ENCODE measurements around the gene NFIX. TPM values are rescaled to one million over a fixed set of nuclear protein-coding genes. Genes with fewer than 3 reads are reported as not detected.
A peak's percentile ranks its signal among the peaks of the same experiment; 100 is the strongest.

NFIX gene
- total and polyA plus RNA-seq, 9 donors, result 30.3 to 256 (median 217) TPM

- WGBS, 3 donors, result 9 to 15% (median 12%) methylated on average over 11 of the region's 11 CpGs
- DNase-seq, result peak in 3 of 5 donors; percentile 54 to 79 (median 56)
- intact Hi-C loops (cut with DNase I), result loop anchor here in 2 of 4 donors (5.0 to 10.0 kb wide), 3 partner anchors 32 to 50 kb away; no protein-coding TSS in a partner anchor
Observed at GRCh38 chr19:13054626-13055212, 59.4 kb downstream of the NFIX start.

GRCh38 chr19:13055213-13056051, 60.2 kb downstream of the NFIX start:
- TF ChIP-seq CTCF (IDR thresholded peaks at IDR 0.05) (peak in 1 of 3 donors; percentile 35), POLR2A (IDR thresholded peaks at IDR 0.05) (no peak), EP300 (IDR thresholded peaks at IDR 0.05) (peak; percentile 36)
- H3K27ac ChIP-seq, result peak overlapping the region; percentile 91 to 95
- no peaks in the 10 kb centered on the region for H3K9me3 ChIP-seq
- 7 to 12% (median 7%) methylated on average over 27 to 29 of the region's 29 CpGs for WGBS, 3 donors
- no peaks in the 10 kb centered on the region for H3K27me3 ChIP-seq
- peak; percentile 88 to 94 (median 93) for DNase-seq
- no peaks in the 10 kb centered on the region for H3K36me3 ChIP-seq
- peak overlapping the region; percentile 22 for H3K4me3 ChIP-seq
- intact Hi-C loops (cut with DNase I), result loop anchor here in 1 of 4 donors (5.0 to 10.0 kb wide), 2 partner anchors 33 to 51 kb away; no protein-coding TSS in a partner anchor
- peaks cover 68% of the 10 kb centered on the region for H3K4me1 ChIP-seq (ENCODE audit: insufficient read depth)

More at GRCh38 chr19:13054626-13055212, 59.4 kb downstream of the NFIX start:
- Histone ChIP-seq H3K27ac (peak overlapping the region; percentile 91 to 95), H3K27me3 (no peaks in the 10 kb centered on the region), H3K36me3 (no peaks in the 10 kb centered on the region), H3K9me3 (no peaks in the 10 kb centered on the region), H3K4me3 (peak overlapping the region; percentile 22), H3K4me1 (ENCODE audit: insufficient read depth) (peaks cover 62% of the 10 kb centered on the region)
- TF ChIP-seq POLR2A (IDR thresholded peaks at IDR 0.05), result no peak
- no peak for TF ChIP-seq EP300 (IDR thresholded peaks at IDR 0.05)
- TF ChIP-seq CTCF (IDR thresholded peaks at IDR 0.05), result no peak

- Histone ChIP-seq H3K36me3 (no peaks in the 10 kb centered on the region), H3K4me3 (peak overlapping the region; percentile 22), H3K4me1 (ENCODE audit: insufficient read depth) (peaks cover 69% of the 10 kb centered on the region), H3K9me3 (no peaks in the 10 kb centered on the region), H3K27me3 (no peaks in the 10 kb centered on the region), H3K27ac (peak overlapping the region; percentile 91 to 95)
- no peak for TF ChIP-seq CTCF (IDR thresholded peaks at IDR 0.05)
- TF ChIP-seq POLR2A (IDR thresholded peaks at IDR 0.05), result peak; percentile 16
- intact Hi-C loops (cut with DNase I), result loop anchor here in 1 of 4 donors (5.0 to 10.0 kb wide), 2 partner anchors 34 to 51 kb away; no protein-coding TSS in a partner anchor
- DNase-seq, result peak; percentile 68 to 73 (median 71)
- 15 to 19% (median 19%) methylated on average over 17 of the region's 17 CpGs for WGBS, 3 donors
Observed at GRCh38 chr19:13056052-13056660, 60.9 kb downstream of the NFIX start.

- Histone ChIP-seq H3K27me3 (no peaks in the 10 kb centered on the region), H3K9me3 (no peaks in the 10 kb centered on the region), H3K27ac (peak overlapping the region; percentile 74 to 95), H3K4me1 (ENCODE audit: insufficient read depth) (peaks cover 67% of the 10 kb centered on the region), H3K36me3 (no peaks in the 10 kb centered on the region), H3K4me3 (no peak overlapping the region)
- TF ChIP-seq POLR2A (IDR thresholded peaks at IDR 0.05) (no peak), CTCF (IDR thresholded peaks at IDR 0.05) (no peak), EP300 (IDR thresholded peaks at IDR 0.05) (no peak)
- DNase-seq, result no peak
- intact Hi-C loops (cut with DNase I), result loop anchor here in 1 of 4 donors (5.0 to 10.0 kb wide), 2 partner anchors 35 to 52 kb away; no protein-coding TSS in a partner anchor
- WGBS, 3 donors, result 11 to 18% (median 12%) methylated on average over 15 of the region's 15 CpGs
Observed at GRCh38 chr19:13057147-13057572, 61.9 kb downstream of the NFIX start.

Measured in ovary (tissue), 9 donors.